Measurements from ENCODE around the gene ANKRD13A.
A peak's percentile ranks its signal among the peaks of the same experiment; 100 is the strongest.
"Not testable (repeated sequence)": the region's sequence is repeated elsewhere in the genome, so short reads cannot be mapped to it uniquely, and the experiment has no call there.

Gene ANKRD13A

GRCh38 chr12:110008681-110009398 is 9.6 kb downstream of the ANKRD13A start:
- DNase-seq: not testable (repeated sequence)

GRCh38 chr12:110010853-110011723 is 11.9 kb downstream of the ANKRD13A start:
- no peak for DNase-seq

GRCh38 chr12:110012137-110012536 is 12.9 kb downstream of the ANKRD13A start:
- DNase-seq: no peak

- no peak for DNase-seq
Observed at GRCh38 chr12:110012659-110013058, 13.4 kb downstream of the ANKRD13A start.

- DNase-seq: no peak
Observed at GRCh38 chr12:110015132-110015531, 15.9 kb downstream of the ANKRD13A start.

GRCh38 chr12:110020956-110021355 is 21.7 kb downstream of the ANKRD13A start:
- no peak for DNase-seq

GRCh38 chr12:110023059-110023980 is 24.1 kb downstream of the ANKRD13A start:
- DNase-seq: peak; percentile 28 to 69

- DNase-seq: no peak
Observed at GRCh38 chr12:110024051-110024450, 24.8 kb downstream of the ANKRD13A start.

- DNase-seq: no peak
Observed at GRCh38 chr12:110028323-110028722, 29.1 kb downstream of the ANKRD13A start.

- DNase-seq: no peak
Observed at GRCh38 chr12:110029290-110029815, 30.1 kb downstream of the ANKRD13A start.

- no peak for DNase-seq
Observed at GRCh38 chr12:110033888-110034287, 34.7 kb downstream of the ANKRD13A start.

- no peak for DNase-seq
Observed at GRCh38 chr12:110035534-110036104, 36.4 kb downstream of the ANKRD13A start.

- DNase-seq: no peak
Observed at GRCh38 chr12:110037315-110037714, 38.1 kb downstream of the ANKRD13A start.

- no peak for DNase-seq
Observed at GRCh38 chr12:110038741-110039084, 39.5 kb downstream of the ANKRD13A start.

- no peak for DNase-seq
Observed at GRCh38 chr12:110039085-110039807, 40.0 kb downstream of the ANKRD13A start.

GRCh38 chr12:110042264-110042663 is 43.0 kb downstream of the ANKRD13A start:
- no peak for DNase-seq

GRCh38 chr12:110046451-110047187 is 47.4 kb downstream of the ANKRD13A start:
- no peak for DNase-seq

GRCh38 chr12:110047297-110047940 is 48.2 kb downstream of the ANKRD13A start:
- no peak for DNase-seq

GRCh38 chr12:110048242-110049027 is 49.2 kb downstream of the ANKRD13A start, which contains the start of gene C12orf76:
Gene C12orf76 (minus strand): TSS chr12:110048522. CDS start chr12:110048495, 27 bp downstream.
- peak; percentile 85 to 96 for DNase-seq
